ENCODE data around the gene NHLRC2. TPM values are rescaled to one million over a fixed set of nuclear protein-coding genes. Genes with fewer than 3 reads are reported as not detected.

The NHLRC2 gene
- total RNA-seq, 1 experiment from 2014 or later: 30.8 TPM

GRCh38 chr10:113897693-113898618 lies 43.5 kb downstream of the NHLRC2 start:
- no peak for DNase-seq
- BruUV-seq (replicated peaks): no TSS peak
- H3K4me3 ChIP-seq (ENCODE audit: low read depth, low read length): no peak overlapping the region
- Mint-ChIP-seq H3K27ac (ENCODE audit: unreplicated experiment) (no peak overlapping the region), H3K4me1 (ENCODE audit: low read depth, unreplicated experiment) (peaks cover 24% of the 10 kb centered on the region), H3K27me3 (ENCODE audit: insufficient read depth, unreplicated experiment) (no peaks in the 10 kb centered on the region), H3K36me3 (ENCODE audit: insufficient read depth, unreplicated experiment) (peaks cover 20% of the 10 kb centered on the region), H3K9me3 (ENCODE audit: unreplicated experiment) (no peaks in the 10 kb centered on the region), H3K4me3 (ENCODE audit: unreplicated experiment) (no peak overlapping the region)
- intact Hi-C loops (cut with micrococcal nuclease; ENCODE audit: unreplicated experiment): loop anchor here (10.0 kb wide), 1 partner anchor 147 kb away; the partner anchor contains the start of gene ADRB1
- no peaks in the 10 kb centered on the region for H3K9me3 ChIP-seq
- ChIA-PET CTCF (no interaction called here), POLR2A (no interaction called here)
- peaks cover 27% of the 10 kb centered on the region for H3K4me1 ChIP-seq
- no peaks in the 10 kb centered on the region for H3K36me3 ChIP-seq (ENCODE audit: control insufficient read depth, insufficient read depth, low read length)
- TF ChIP-seq CTCF (IDR thresholded peaks at IDR 0.05; ENCODE audit: insufficient read depth in 1 of 2, low read depth in 1 of 2, low read length in 1 of 2, severe bottlenecking in 1 of 2, unreplicated experiment in 1 of 2): no peak
- H3K27me3 ChIP-seq (replicated peaks; ENCODE audit: control insufficient read depth, insufficient read depth, low read length): no peaks in the 10 kb centered on the region

- no peak overlapping the region for H3K4me3 Mint-ChIP-seq (ENCODE audit: unreplicated experiment)
- Histone ChIP-seq H3K4me3 (ENCODE audit: low read depth, low read length) (no peak overlapping the region), H3K4me1 (peaks cover 6% of the 10 kb centered on the region), H3K36me3 (ENCODE audit: control insufficient read depth, insufficient read depth, low read length) (no peaks in the 10 kb centered on the region), H3K27me3 (replicated peaks; ENCODE audit: control insufficient read depth, insufficient read depth, low read length) (no peaks in the 10 kb centered on the region), H3K9me3 (no peaks in the 10 kb centered on the region)
- H3K27me3 Mint-ChIP-seq (ENCODE audit: insufficient read depth, unreplicated experiment): no peaks in the 10 kb centered on the region
- no TSS peak for BruUV-seq (replicated peaks)
- peaks cover 19% of the 10 kb centered on the region for H3K36me3 Mint-ChIP-seq (ENCODE audit: insufficient read depth, unreplicated experiment)
- intact Hi-C loops (cut with micrococcal nuclease; ENCODE audit: unreplicated experiment): loop anchor here (10.0 kb wide), 1 partner anchor 145 kb away; the partner anchor contains the start of gene ADRB1
- peaks cover 9% of the 10 kb centered on the region for H3K4me1 Mint-ChIP-seq (ENCODE audit: low read depth, unreplicated experiment)
- no peak for DNase-seq
- POLR2A ChIA-PET: no interaction called here
- CTCF ChIA-PET: no interaction called here
- no peak overlapping the region for H3K27ac Mint-ChIP-seq (ENCODE audit: unreplicated experiment)
- TF ChIP-seq CTCF (IDR thresholded peaks at IDR 0.05; ENCODE audit: insufficient read depth in 1 of 2, low read depth in 1 of 2, low read length in 1 of 2, severe bottlenecking in 1 of 2, unreplicated experiment in 1 of 2): no peak
- no peaks in the 10 kb centered on the region for H3K9me3 Mint-ChIP-seq (ENCODE audit: unreplicated experiment)
Observed at GRCh38 chr10:113899952-113900598, 45.6 kb downstream of the NHLRC2 start.

- H3K27me3 Mint-ChIP-seq (ENCODE audit: insufficient read depth, unreplicated experiment): no peaks in the 10 kb centered on the region
- TF ChIP-seq CTCF (IDR thresholded peaks at IDR 0.05; ENCODE audit: insufficient read depth in 1 of 2, low read depth in 1 of 2, low read length in 1 of 2, severe bottlenecking in 1 of 2, unreplicated experiment in 1 of 2): no peak
- H3K27me3 ChIP-seq (replicated peaks; ENCODE audit: control insufficient read depth, insufficient read depth, low read length): no peaks in the 10 kb centered on the region
- no peaks in the 10 kb centered on the region for H3K9me3 Mint-ChIP-seq (ENCODE audit: unreplicated experiment)
- ChIA-PET CTCF (interaction anchor here (1.0 kb wide), 1 partner anchor 167 kb away, joined by 3 read pairs; no protein-coding TSS in a partner anchor), POLR2A (no interaction called here)
- H3K36me3 ChIP-seq (ENCODE audit: control insufficient read depth, insufficient read depth, low read length): no peaks in the 10 kb centered on the region; the same call in 1 of the 2 replicates
- H3K4me1 ChIP-seq: peaks cover 29% of the 10 kb centered on the region
- no peak overlapping the region for H3K4me3 ChIP-seq (ENCODE audit: low read depth, low read length)
- H3K36me3 Mint-ChIP-seq (ENCODE audit: insufficient read depth, unreplicated experiment): peaks cover 23% of the 10 kb centered on the region
- DNase-seq: no peak
- no peak overlapping the region for H3K4me3 Mint-ChIP-seq (ENCODE audit: unreplicated experiment)
- peaks cover 13% of the 10 kb centered on the region for H3K4me1 Mint-ChIP-seq (ENCODE audit: low read depth, unreplicated experiment)
- no TSS peak for BruUV-seq (replicated peaks)
- peak overlapping the region; percentile 17 for H3K27ac Mint-ChIP-seq (ENCODE audit: unreplicated experiment)
- H3K9me3 ChIP-seq: no peaks in the 10 kb centered on the region
- intact Hi-C loops (cut with micrococcal nuclease; ENCODE audit: unreplicated experiment): loop anchor here (2.0 to 5.0 kb wide), 2 partner anchors 15 to 197 kb away; no protein-coding TSS in a partner anchor
Observed at GRCh38 chr10:113905756-113906155, 51.3 kb downstream of the NHLRC2 start.

Measured in Caco-2 (cell line).